ENCODE data around the gene TLL1.

The TLL1 gene

DNA sequence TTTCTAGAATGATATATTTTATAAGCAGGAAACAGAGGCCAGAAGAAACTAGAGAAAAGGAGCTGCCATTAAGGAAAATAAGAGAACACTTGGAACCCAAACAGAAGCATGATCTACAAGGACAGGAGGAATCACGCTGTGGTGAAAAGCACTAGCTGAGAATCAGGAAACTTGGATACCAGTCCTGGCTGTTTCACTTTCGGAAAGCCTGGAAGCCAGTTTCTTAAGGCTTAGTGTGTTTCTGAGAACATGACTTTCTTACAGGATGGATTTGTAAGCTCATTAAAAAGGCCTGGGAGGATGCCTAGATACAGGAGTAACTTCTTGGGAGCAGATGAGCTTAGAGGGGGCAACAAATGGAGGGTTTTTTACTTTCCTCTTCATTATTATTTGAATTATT is 36.9 kb downstream of the TLL1 start:
- Histone ChIP-seq H3K4me3 (no peak overlapping the region), H3K9ac (ENCODE audit: insufficient read length) (no peak overlapping the region), H3K27ac (no peak overlapping the region), H3K36me3 (ENCODE audit: insufficient read depth, low read length) (no peaks in the 10 kb centered on the region), H3K9me3 (ENCODE audit: low read depth, low read length) (no peaks in the 10 kb centered on the region)
- no peak for TF ChIP-seq EZH2 (IDR thresholded peaks at IDR 0.05)
- no peak for TF ChIP-seq FOXP2 (optimal IDR thresholded peaks at IDR 0.05; ENCODE audit: control extremely low read depth, extremely low read length, insufficient read depth)
- TF ChIP-seq POLR2AphosphoS5 (IDR thresholded peaks at IDR 0.05; ENCODE audit: borderline replicate concordance, low read depth, low read length), result no peak
- no peak for DNase-seq (ENCODE audit: low read depth, low spot score)

GRCh38 chr4:165915215-165915614 is 42.2 kb downstream of the TLL1 start:
- H3K36me3 ChIP-seq (ENCODE audit: insufficient read depth, low read length), result no peaks in the 10 kb centered on the region
- no peak overlapping the region for H3K9ac ChIP-seq (ENCODE audit: insufficient read length)
- H3K9me3 ChIP-seq (ENCODE audit: low read depth, low read length), result no peaks in the 10 kb centered on the region
- no peak overlapping the region; the same call in 1 of the 2 replicates for H3K4me3 ChIP-seq
- no peak for TF ChIP-seq FOXP2 (optimal IDR thresholded peaks at IDR 0.05; ENCODE audit: control extremely low read depth, extremely low read length, insufficient read depth)
- no peak for TF ChIP-seq POLR2AphosphoS5 (IDR thresholded peaks at IDR 0.05; ENCODE audit: borderline replicate concordance, low read depth, low read length)
- TF ChIP-seq EZH2 (IDR thresholded peaks at IDR 0.05), result no peak
- no peak for DNase-seq (ENCODE audit: low read depth, low spot score)
- H3K27ac ChIP-seq, result no peak overlapping the region

- no peak for DNase-seq (ENCODE audit: low read depth, low spot score)
Observed at GRCh38 chr4:165921546-165921945, 48.5 kb downstream of the TLL1 start.

GRCh38 chr4:165922747-165923146 is 49.7 kb downstream of the TLL1 start:
- no peak for DNase-seq (ENCODE audit: low read depth, low spot score)
- Histone ChIP-seq H3K9me3 (ENCODE audit: low read depth, low read length) (no peaks in the 10 kb centered on the region), H3K27ac (no peak overlapping the region), H3K9ac (ENCODE audit: insufficient read length) (no peak overlapping the region), H3K36me3 (ENCODE audit: insufficient read depth, low read length) (no peaks in the 10 kb centered on the region), H3K4me3 (no peak overlapping the region)
- no peak for TF ChIP-seq POLR2AphosphoS5 (IDR thresholded peaks at IDR 0.05; ENCODE audit: borderline replicate concordance, low read depth, low read length)
- TF ChIP-seq FOXP2 (optimal IDR thresholded peaks at IDR 0.05; ENCODE audit: control extremely low read depth, extremely low read length, insufficient read depth), result no peak
- TF ChIP-seq EZH2 (IDR thresholded peaks at IDR 0.05), result no peak

More at GRCh38 chr4:165921546-165921945, 48.5 kb downstream of the TLL1 start:
- Histone ChIP-seq H3K36me3 (ENCODE audit: insufficient read depth, low read length) (no peaks in the 10 kb centered on the region), H3K9me3 (ENCODE audit: low read depth, low read length) (no peaks in the 10 kb centered on the region), H3K4me3 (no peak overlapping the region), H3K27ac (no peak overlapping the region), H3K9ac (ENCODE audit: insufficient read length) (no peak overlapping the region)
- TF ChIP-seq EZH2 (IDR thresholded peaks at IDR 0.05) (no peak), FOXP2 (optimal IDR thresholded peaks at IDR 0.05; ENCODE audit: control extremely low read depth, extremely low read length, insufficient read depth) (no peak), POLR2AphosphoS5 (IDR thresholded peaks at IDR 0.05; ENCODE audit: borderline replicate concordance, low read depth, low read length) (no peak)

- DNase-seq (ENCODE audit: low read depth, low spot score), result no peak
- H3K9me3 ChIP-seq (ENCODE audit: low read depth, low read length), result no peaks in the 10 kb centered on the region
- H3K9ac ChIP-seq (ENCODE audit: insufficient read length), result no peak overlapping the region
- no peak for TF ChIP-seq FOXP2 (optimal IDR thresholded peaks at IDR 0.05; ENCODE audit: control extremely low read depth, extremely low read length, insufficient read depth)
- no peak for TF ChIP-seq POLR2AphosphoS5 (IDR thresholded peaks at IDR 0.05; ENCODE audit: borderline replicate concordance, low read depth, low read length)
- no peak for TF ChIP-seq EZH2 (IDR thresholded peaks at IDR 0.05)
- H3K27ac ChIP-seq, result no peak overlapping the region
- H3K4me3 ChIP-seq, result no peak overlapping the region
- no peaks in the 10 kb centered on the region for H3K36me3 ChIP-seq (ENCODE audit: insufficient read depth, low read length)
Observed at GRCh38 chr4:165926307-165926706, 53.3 kb downstream of the TLL1 start.

GRCh38 chr4:165927366-165927765 is 54.3 kb downstream of the TLL1 start:
- Histone ChIP-seq H3K9me3 (ENCODE audit: low read depth, low read length) (no peaks in the 10 kb centered on the region), H3K36me3 (ENCODE audit: insufficient read depth, low read length) (no peaks in the 10 kb centered on the region), H3K9ac (ENCODE audit: insufficient read length) (no peak overlapping the region), H3K27ac (no peak overlapping the region), H3K4me3 (no peak overlapping the region)
- no peak for TF ChIP-seq EZH2 (IDR thresholded peaks at IDR 0.05)
- TF ChIP-seq POLR2AphosphoS5 (IDR thresholded peaks at IDR 0.05; ENCODE audit: borderline replicate concordance, low read depth, low read length), result no peak
- TF ChIP-seq FOXP2 (optimal IDR thresholded peaks at IDR 0.05; ENCODE audit: control extremely low read depth, extremely low read length, insufficient read depth), result no peak
- no peak for DNase-seq (ENCODE audit: low read depth, low spot score)

DNA sequence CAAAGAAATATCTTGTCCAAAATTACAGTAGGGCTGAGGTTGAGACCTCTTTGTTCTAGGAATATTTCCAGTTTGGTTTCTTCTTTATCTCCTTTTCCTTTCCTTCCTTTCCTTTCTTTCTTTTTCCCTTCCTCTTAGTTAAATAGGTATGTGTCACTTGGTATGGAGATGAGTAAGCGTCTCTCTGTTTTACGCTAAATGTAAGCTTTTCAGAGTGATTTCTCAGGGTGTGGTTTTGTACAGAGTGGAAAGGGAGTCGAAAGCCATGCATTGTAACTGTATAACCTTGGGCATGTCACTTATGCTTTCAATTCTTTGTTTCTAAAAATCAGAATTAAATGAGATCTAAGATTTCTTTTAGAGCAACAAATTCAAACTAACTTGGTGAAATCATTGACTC is 54.8 kb downstream of the TLL1 start:
- no peak for DNase-seq (ENCODE audit: low read depth, low spot score)
- no peak overlapping the region for H3K4me3 ChIP-seq
- no peaks in the 10 kb centered on the region for H3K9me3 ChIP-seq (ENCODE audit: low read depth, low read length)
- H3K36me3 ChIP-seq (ENCODE audit: insufficient read depth, low read length), result no peaks in the 10 kb centered on the region
- TF ChIP-seq EZH2 (IDR thresholded peaks at IDR 0.05) (no peak), POLR2AphosphoS5 (IDR thresholded peaks at IDR 0.05; ENCODE audit: borderline replicate concordance, low read depth, low read length) (no peak), FOXP2 (optimal IDR thresholded peaks at IDR 0.05; ENCODE audit: control extremely low read depth, extremely low read length, insufficient read depth) (no peak)
- no peak overlapping the region for H3K9ac ChIP-seq (ENCODE audit: insufficient read length)
- no peak overlapping the region for H3K27ac ChIP-seq

DNA sequence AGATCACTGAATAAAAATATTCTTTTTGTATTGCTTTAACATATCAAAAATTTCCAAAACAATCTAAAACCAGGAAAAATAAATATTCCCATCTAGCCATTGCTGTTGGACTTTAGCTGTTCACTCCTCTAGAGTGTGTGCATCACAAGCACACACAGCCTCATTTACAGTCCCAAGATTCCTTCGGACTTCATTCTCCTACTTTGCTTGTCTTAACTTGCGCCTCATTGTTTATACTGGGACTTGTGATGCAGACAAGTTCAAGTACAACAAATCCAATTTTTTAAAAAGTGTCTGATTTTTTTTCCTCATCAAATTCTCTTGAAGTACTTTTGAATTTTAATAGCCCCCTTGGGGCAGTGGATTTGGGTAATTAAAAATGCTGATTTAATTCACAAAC is 55.6 kb downstream of the TLL1 start:
- TF ChIP-seq POLR2AphosphoS5 (IDR thresholded peaks at IDR 0.05; ENCODE audit: borderline replicate concordance, low read depth, low read length) (no peak), FOXP2 (optimal IDR thresholded peaks at IDR 0.05; ENCODE audit: control extremely low read depth, extremely low read length, insufficient read depth) (no peak), EZH2 (IDR thresholded peaks at IDR 0.05) (no peak)
- no peak for DNase-seq (ENCODE audit: low read depth, low spot score)
- no peak overlapping the region for H3K27ac ChIP-seq
- H3K9ac ChIP-seq (ENCODE audit: insufficient read length), result no peak overlapping the region
- no peak overlapping the region for H3K4me3 ChIP-seq
- H3K9me3 ChIP-seq (ENCODE audit: low read depth, low read length), result no peaks in the 10 kb centered on the region
- no peaks in the 10 kb centered on the region for H3K36me3 ChIP-seq (ENCODE audit: insufficient read depth, low read length)

DNA sequence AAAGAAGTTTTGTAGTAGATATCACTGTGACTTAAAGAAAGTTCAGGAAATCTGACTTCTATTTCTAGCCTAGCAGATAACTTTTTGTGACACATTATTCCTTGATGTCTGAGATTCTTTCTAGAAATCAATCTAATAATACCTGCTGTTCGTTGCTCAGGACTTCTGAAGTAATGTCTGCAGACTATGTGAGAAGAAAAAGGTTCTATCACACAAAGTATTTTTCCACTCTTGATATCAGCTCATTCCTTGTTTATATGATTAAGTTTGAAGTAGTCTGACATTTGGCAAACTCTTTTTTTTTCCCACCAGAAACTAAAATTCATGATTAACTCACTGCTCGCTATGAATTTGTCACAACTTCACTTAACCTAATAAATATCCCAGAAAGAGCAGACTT is 56.6 kb downstream of the TLL1 start:
- H3K4me3 ChIP-seq, result no peak overlapping the region
- H3K9me3 ChIP-seq (ENCODE audit: low read depth, low read length), result no peaks in the 10 kb centered on the region
- TF ChIP-seq EZH2 (IDR thresholded peaks at IDR 0.05) (no peak), POLR2AphosphoS5 (IDR thresholded peaks at IDR 0.05; ENCODE audit: borderline replicate concordance, low read depth, low read length) (no peak), FOXP2 (optimal IDR thresholded peaks at IDR 0.05; ENCODE audit: control extremely low read depth, extremely low read length, insufficient read depth) (no peak)
- no peak for DNase-seq (ENCODE audit: low read depth, low spot score)
- no peak overlapping the region for H3K27ac ChIP-seq
- H3K36me3 ChIP-seq (ENCODE audit: insufficient read depth, low read length), result no peaks in the 10 kb centered on the region
- no peak overlapping the region for H3K9ac ChIP-seq (ENCODE audit: insufficient read length)
